T-cell (primary cell): Measurements from ENCODE around the gene P2RY14. TPM values are rescaled to one million over a fixed set of nuclear protein-coding genes. Genes with fewer than 3 reads are reported as not detected.

ENCODE experiments used
- ATAC-seq, 4 experiments: fragments of 200-7000 bp in 3 of 4; fragments of 150-1000 bp in 1 of 4; cut with Tn5 transposase; replicated peaks in 1 of 4; 1 replicate in 3 of 4; 2 replicates in 1 of 4; pipeline ENCODE4 v1.10.0; 2021; ENCODE audit warnings: moderate library complexity in 3 of 4, mild to moderate bottlenecking in 2 of 4, moderate number of reproducible peaks in 1 of 4
- CTCF ChIA-PET, 2 donors: fragments of 300-600 bp; sonication (Branson Sonifier 250); formaldehyde crosslinking; loops; one replicate each; lab custom pipeline; 2022; ENCODE audit warnings: antibody characterized with exemption in 2 of 2; lab: Charles Lee
- POLR2A ChIA-PET, 2 donors: fragments of 300-600 bp; sonication (Branson Sonifier 250); formaldehyde crosslinking; loops; one replicate each; lab custom pipeline; 2022; ENCODE audit warnings: antibody characterized with exemption in 2 of 2; lab: Charles Lee
- DNase-seq, 35 experiments: peaks; one replicate each; pipeline versions ENCODE4 v3.0.0 to v3.0.0-alpha.2; 2013 to 2023
- H3K27ac ChIP-seq: one replicate; pipeline ENCODE4 v1.5.1; 2013; ENCODE audit warnings: low read length
- H3K27me3 ChIP-seq, 2 experiments: replicated peaks in 1 of 2; 1 replicate in 1 of 2; 2 replicates in 1 of 2; pipeline versions ENCODE4 v1.6.1 to v1.7.0; 2013; ENCODE audit warnings: low read length in 1 of 2, mixed read lengths in 1 of 2; ENCODE audit not compliant: control insufficient read depth in 2 of 2, insufficient read depth in 2 of 2; ENCODE audit errors: extremely low read depth in 1 of 2
- H3K36me3 ChIP-seq, 2 donors: 1 replicate in 1 of 2; 2 replicates in 1 of 2; pipeline versions ENCODE4 v1.6.1 to v1.7.0; 2013; ENCODE audit warnings: low read length in 1 of 2; ENCODE audit not compliant: control insufficient read depth in 2 of 2, insufficient read depth in 1 of 2; ENCODE audit errors: extremely low read depth in 1 of 2
- H3K4me1 ChIP-seq, 2 experiments: 1 replicate in 1 of 2; 2 replicates in 1 of 2; pipeline versions ENCODE4 v1.6.1 to v1.7.0; 2013; ENCODE audit warnings: low read length in 2 of 2, mixed read lengths in 1 of 2; ENCODE audit not compliant: insufficient read depth in 2 of 2, control insufficient read depth in 1 of 2; ENCODE audit errors: extremely low read depth in 1 of 2
- H3K4me3 ChIP-seq, 2 donors: 1 replicate in 1 of 2; 2 replicates in 1 of 2; pipeline versions ENCODE4 v1.5.1 to v1.7.0; 2013; ENCODE audit warnings: mild to moderate bottlenecking in 2 of 2, low read length in 1 of 2, moderate library complexity in 1 of 2; ENCODE audit not compliant: control insufficient read depth in 1 of 2; ENCODE audit errors: extremely low read depth in 1 of 2
- H3K9me3 ChIP-seq: 2 replicates; pipeline ENCODE4 v1.7.0; 2013
- H3K27ac Mint-ChIP-seq, 2 donors: one replicate each; pipeline ENCODE4 v1.8.0; 2020 to 2021; ENCODE audit warnings: mild to moderate bottlenecking in 2 of 2, mixed read lengths in 2 of 2
- H3K27me3 Mint-ChIP-seq, 2 donors: one replicate each; pipeline ENCODE4 v1.8.0; 2021 to 2022; ENCODE audit warnings: mixed read lengths in 2 of 2
- H3K36me3 Mint-ChIP-seq: one replicate; pipeline ENCODE4 v1.8.0; 2021; ENCODE audit warnings: mixed read lengths
- H3K4me1 Mint-ChIP-seq, 3 donors: one replicate each; pipeline ENCODE4 v1.8.0; 2020 to 2022; ENCODE audit warnings: mixed read lengths in 3 of 3, mild to moderate bottlenecking in 1 of 3
- H3K4me3 Mint-ChIP-seq, 3 donors: one replicate each; pipeline ENCODE4 v1.8.0; 2020 to 2022; ENCODE audit warnings: mild to moderate bottlenecking in 3 of 3, mixed read lengths in 3 of 3, moderate library complexity in 3 of 3
- H3K9me3 Mint-ChIP-seq, 3 donors: one replicate each; pipeline ENCODE4 v1.8.0; 2020 to 2022; ENCODE audit warnings: mixed read lengths in 3 of 3
- WGBS: methylation state at CpG from one replicate; pipeline ENCODE4 v1.1.5; 2013; ENCODE audit warnings: missing lambda C conversion rate; ENCODE audit not compliant: insufficient coverage; 5-methylcytosine and 5-hydroxymethylcytosine counted together
- total RNA-seq, 35 experiments: library from RNA in 6 of 35; stranded (reverse) in 6 of 35; fragments of 120-200 nt in 1 of 35; gene quantifications; one replicate each; pipeline versions ENCODE4 v1.2.1 to v1.2.4 and lab custom pipeline; 2013 to 2026

Gene P2RY14
- total RNA-seq (under 1 TPM; 0.30 to 0.73 (median 0.58) TPM), total RNA-seq (lab: John Stamatoyannopoulos, UW) (0.64 to 7.4 (median 1.6) reads per million in 29 experiments)
- 1.6 TPM for total RNA-seq (2013)

GRCh38 chr3:151278230-151278629, at the start of gene P2RY14:
TSS of gene P2RY14 (minus strand) at chr3:151278542. CDS start at chr3:151214316, 64,226 bp downstream.
- no peaks in the 10 kb centered on the region for H3K9me3 Mint-ChIP-seq
- ATAC-seq (peak in 3 of 4 experiments; percentile 38 to 45 (median 41)), DNase-seq (peak in 1 of 35 experiments; percentile 26)
- H3K4me1 Mint-ChIP-seq: peaks cover 40 to 52% (median 51%) of the 10 kb centered on the region in 3 donors
- no peak within 1 kb of the TSS for H3K4me3 ChIP-seq
- peaks cover 14 to 39% of the 10 kb centered on the region in 2 experiments for H3K4me1 ChIP-seq
- H3K4me3 Mint-ChIP-seq: peak within 1 kb of the TSS in 1 of 3 donors; percentile 13
- H3K27ac Mint-ChIP-seq: peak within 1 kb of the TSS; percentile 89 to 94
- WGBS: no CpG with 5 or more reads among the region's 4 CpGs
- ChIA-PET CTCF (interaction anchor here (0.6 to 4.6 kb wide), 20 partner anchors 9 to 1925 kb away, joined by 3 to 37 read pairs (median 4); partner anchors contain the start of gene GPR171 (in 1 of the 2)), POLR2A (interaction anchor here (0.6 to 1.3 kb wide), 3 partner anchors 10 to 51 kb away, joined by 3 to 4 read pairs (median 4); no protein-coding TSS in a partner anchor)
- H3K36me3 ChIP-seq: no peaks in the 10 kb centered on the region
- H3K9me3 ChIP-seq: no peaks in the 10 kb centered on the region
- H3K27me3 Mint-ChIP-seq: no peaks in the 10 kb centered on the region
- H3K27me3 ChIP-seq: no peaks in the 10 kb centered on the region
- peaks cover 3% of the 10 kb centered on the region for H3K36me3 Mint-ChIP-seq
- H3K27ac ChIP-seq: peak within 1 kb of the TSS; percentile 66

- no peaks in the 10 kb centered on the region for H3K27me3 ChIP-seq
- DNase-seq (peak in 1 of 35 experiments; percentile 19), ATAC-seq (no peak)
- no peak overlapping the region for H3K27ac ChIP-seq
- H3K9me3 ChIP-seq: no peaks in the 10 kb centered on the region
- H3K4me3 ChIP-seq: no peak overlapping the region
- no peak overlapping the region for H3K4me3 Mint-ChIP-seq
- POLR2A ChIA-PET: no interaction called here
- H3K36me3 Mint-ChIP-seq: no peaks in the 10 kb centered on the region
- H3K36me3 ChIP-seq: no peaks in the 10 kb centered on the region
- no peak overlapping the region for H3K27ac Mint-ChIP-seq
- H3K4me1 ChIP-seq: no peaks in the 10 kb centered on the region
- no CpG with 5 or more reads among the region's 3 CpGs for WGBS
- peaks cover 11 to 18% of the 10 kb centered on the region in 2 donors for H3K27me3 Mint-ChIP-seq
- CTCF ChIA-PET: interaction anchor here (0.7 to 1.6 kb wide), 6 partner anchors 11 to 549 kb away, joined by 3 to 8 read pairs (median 4); no protein-coding TSS in a partner anchor
- no peaks in the 10 kb centered on the region for H3K9me3 Mint-ChIP-seq
- H3K4me1 Mint-ChIP-seq: peaks cover 6 to 9% (median 8%) of the 10 kb centered on the region in 3 donors
Observed at GRCh38 chr3:151327571-151328198, 49.3 kb upstream of the P2RY14 start.

- ATAC-seq: no peak
- no peak for DNase-seq
- Histone ChIP-seq H3K27ac (no peak overlapping the region), H3K9me3 (no peaks in the 10 kb centered on the region), H3K27me3 (no peaks in the 10 kb centered on the region), H3K4me1 (no peaks in the 10 kb centered on the region), H3K36me3 (no peaks in the 10 kb centered on the region), H3K4me3 (no peak overlapping the region)
- Mint-ChIP-seq H3K36me3 (no peaks in the 10 kb centered on the region), H3K27me3 (peaks cover 7 to 10% of the 10 kb centered on the region in 2 donors), H3K27ac (no peak overlapping the region), H3K4me1 (no peaks in the 10 kb centered on the region), H3K4me3 (no peak overlapping the region), H3K9me3 (no peaks in the 10 kb centered on the region)
- ChIA-PET POLR2A (no interaction called here), CTCF (no interaction called here)
- WGBS: no CpG with 5 or more reads among the region's 1 CpG
Observed at GRCh38 chr3:151322511-151322910, 44.2 kb upstream of the P2RY14 start.

DNA sequence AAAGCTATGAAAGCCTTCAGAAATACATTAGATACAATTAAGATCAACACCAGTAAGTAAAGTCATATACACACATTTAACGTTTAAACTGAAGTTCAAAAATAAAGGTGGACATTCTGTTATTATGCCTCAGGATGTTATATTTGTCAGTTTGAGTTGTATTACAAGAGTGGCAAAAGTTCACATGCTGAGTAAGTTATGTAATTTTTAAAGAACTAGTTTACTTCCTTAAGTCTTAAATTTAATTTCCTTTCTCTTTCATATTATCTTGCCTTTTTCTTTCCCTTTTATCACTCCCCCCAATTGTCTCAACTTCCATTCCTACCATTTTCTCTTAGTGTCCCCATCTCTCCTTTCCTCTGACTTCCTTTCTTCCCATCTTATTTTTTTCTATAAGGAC, 43.2 kb upstream of the P2RY14 start:
- CTCF ChIA-PET: interaction anchor here in 1 of 2 donors (0.7 kb wide), 1 partner anchor 146 kb away, joined by 3 read pairs; no protein-coding TSS in a partner anchor
- no peaks in the 10 kb centered on the region for H3K36me3 ChIP-seq
- Mint-ChIP-seq H3K36me3 (no peaks in the 10 kb centered on the region), H3K27me3 (peaks cover 7 to 8% of the 10 kb centered on the region in 2 donors), H3K4me3 (no peak overlapping the region), H3K27ac (no peak overlapping the region), H3K9me3 (no peaks in the 10 kb centered on the region), H3K4me1 (peaks cover 0 to 3% (median 2%) of the 10 kb centered on the region in 3 donors)
- POLR2A ChIA-PET: no interaction called here
- DNase-seq (no peak), ATAC-seq (no peak)
- no peak overlapping the region for H3K27ac ChIP-seq
- no peak overlapping the region for H3K4me3 ChIP-seq
- no peaks in the 10 kb centered on the region for H3K4me1 ChIP-seq
- H3K9me3 ChIP-seq: no peaks in the 10 kb centered on the region
- no CpG with 5 or more reads among the region's 1 CpG for WGBS
- H3K27me3 ChIP-seq: no peaks in the 10 kb centered on the region

- no peaks in the 10 kb centered on the region for H3K9me3 ChIP-seq
- H3K36me3 ChIP-seq: no peaks in the 10 kb centered on the region
- peaks cover 0 to 5% (median 4%) of the 10 kb centered on the region in 3 donors for H3K4me1 Mint-ChIP-seq
- no peak overlapping the region for H3K27ac ChIP-seq
- ChIA-PET CTCF (interaction anchor here in 1 of 2 donors (0.5 kb wide), 1 partner anchor 17 kb away, joined by 4 read pairs; no protein-coding TSS in a partner anchor), POLR2A (no interaction called here)
- DNase-seq: no peak
- H3K36me3 Mint-ChIP-seq: no peaks in the 10 kb centered on the region
- H3K27me3 Mint-ChIP-seq: peaks cover 0 to 2% of the 10 kb centered on the region in 2 donors
- no peaks in the 10 kb centered on the region for H3K27me3 ChIP-seq
- no peak overlapping the region for H3K4me3 Mint-ChIP-seq
- H3K9me3 Mint-ChIP-seq: no peaks in the 10 kb centered on the region
- no peak overlapping the region for H3K4me3 ChIP-seq
- no peaks in the 10 kb centered on the region for H3K4me1 ChIP-seq
- 83% methylated on average over 1 of the region's 2 CpGs for WGBS
- no peak overlapping the region for H3K27ac Mint-ChIP-seq
- no peak for ATAC-seq
Observed at GRCh38 chr3:151320131-151320530, 41.8 kb upstream of the P2RY14 start.

DNA sequence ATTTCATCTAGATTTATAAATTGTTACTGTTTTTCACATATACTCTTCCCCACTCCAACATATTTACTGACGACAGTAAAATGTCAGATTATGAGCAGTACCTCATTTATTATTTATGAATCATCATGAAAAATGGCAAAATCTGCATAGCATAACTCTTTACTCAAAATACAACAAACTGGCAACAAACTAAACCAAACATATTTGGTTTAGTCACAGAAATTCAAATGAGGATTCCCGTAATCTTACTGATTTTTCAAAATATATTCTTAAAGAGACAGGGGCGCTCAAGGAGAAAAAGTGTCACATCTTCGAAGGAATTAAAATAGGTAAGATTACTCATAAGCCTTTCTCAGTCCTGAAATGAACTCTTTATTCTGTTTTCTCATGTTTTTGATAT, 41.3 kb upstream of the P2RY14 start:
- H3K4me1 ChIP-seq: no peaks in the 10 kb centered on the region
- Mint-ChIP-seq H3K36me3 (no peaks in the 10 kb centered on the region), H3K27me3 (no peaks in the 10 kb centered on the region), H3K4me1 (peaks cover 0 to 5% (median 4%) of the 10 kb centered on the region in 3 donors), H3K27ac (no peak overlapping the region), H3K4me3 (no peak overlapping the region), H3K9me3 (no peaks in the 10 kb centered on the region)
- no peak overlapping the region for H3K4me3 ChIP-seq
- H3K9me3 ChIP-seq: no peaks in the 10 kb centered on the region
- no CpG with 5 or more reads among the region's 4 CpGs for WGBS
- POLR2A ChIA-PET: no interaction called here
- H3K36me3 ChIP-seq: no peaks in the 10 kb centered on the region
- ATAC-seq: no peak
- DNase-seq: no peak
- CTCF ChIA-PET: interaction anchor here in 1 of 2 donors (0.5 kb wide), 1 partner anchor 18 kb away, joined by 4 read pairs; no protein-coding TSS in a partner anchor
- H3K27me3 ChIP-seq: no peaks in the 10 kb centered on the region
- no peak overlapping the region for H3K27ac ChIP-seq
